NCI-H2227 (cell line): ENCODE results near the gene OBSCN.

ENCODE experiments used
- DNase-seq: peaks from one replicate; lab custom pipeline; 2025; ENCODE audit not compliant: unreplicated experiment; lab: John Stamatoyannopoulos, UW

The OBSCN gene

DNA sequence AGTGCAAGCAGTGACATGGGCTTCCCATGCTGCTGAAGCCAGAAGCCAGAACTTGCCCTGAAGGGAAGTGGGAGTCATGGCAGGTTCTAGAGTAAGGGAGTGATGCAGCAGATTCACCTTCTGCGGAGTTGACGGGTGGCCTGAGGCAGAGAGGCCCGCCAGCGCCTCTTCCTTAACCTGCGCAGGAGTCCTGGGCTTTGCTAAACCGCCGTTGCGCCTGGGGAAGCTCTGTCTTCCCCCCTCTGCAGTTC lies 67.3 kb downstream of the OBSCN start:
- no peak for DNase-seq

DNA sequence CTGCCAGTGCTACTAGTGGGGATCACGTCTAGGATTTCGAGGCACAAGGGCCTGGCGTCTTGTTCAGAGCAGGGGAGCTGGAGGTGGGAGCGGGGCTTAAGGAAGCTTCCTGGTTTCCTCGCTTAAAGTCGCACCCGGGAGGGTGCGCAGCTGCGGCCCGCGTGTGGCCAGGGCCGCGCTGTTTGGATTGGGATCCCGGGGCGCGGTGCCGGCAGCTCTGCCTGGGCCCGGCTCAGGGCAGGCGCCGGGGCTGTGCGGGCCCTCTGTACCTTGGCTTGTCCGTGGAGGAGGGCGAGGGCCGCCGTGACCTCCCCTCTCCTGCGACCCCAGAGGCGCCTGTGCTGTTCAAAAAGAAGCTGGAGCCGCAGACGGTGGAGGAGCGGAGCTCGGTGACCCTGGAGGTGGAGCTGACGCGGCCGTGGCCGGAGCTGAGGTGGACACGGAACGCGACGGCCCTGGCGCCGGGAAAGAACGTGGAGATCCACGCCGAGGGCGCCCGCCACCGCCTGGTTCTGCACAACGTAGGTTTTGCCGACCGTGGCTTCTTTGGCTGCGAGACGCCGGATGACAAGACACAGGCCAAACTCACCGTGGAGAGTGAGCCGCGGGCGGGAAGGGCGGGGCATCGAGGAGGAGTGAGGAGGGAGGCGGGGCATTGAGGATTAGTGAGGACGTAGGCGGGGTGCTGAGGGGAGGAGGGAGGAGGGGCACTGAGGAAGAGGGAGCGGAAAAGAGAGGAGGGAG lies 67.8 kb downstream of the OBSCN start:
- DNase-seq, result peak; percentile 84

DNA sequence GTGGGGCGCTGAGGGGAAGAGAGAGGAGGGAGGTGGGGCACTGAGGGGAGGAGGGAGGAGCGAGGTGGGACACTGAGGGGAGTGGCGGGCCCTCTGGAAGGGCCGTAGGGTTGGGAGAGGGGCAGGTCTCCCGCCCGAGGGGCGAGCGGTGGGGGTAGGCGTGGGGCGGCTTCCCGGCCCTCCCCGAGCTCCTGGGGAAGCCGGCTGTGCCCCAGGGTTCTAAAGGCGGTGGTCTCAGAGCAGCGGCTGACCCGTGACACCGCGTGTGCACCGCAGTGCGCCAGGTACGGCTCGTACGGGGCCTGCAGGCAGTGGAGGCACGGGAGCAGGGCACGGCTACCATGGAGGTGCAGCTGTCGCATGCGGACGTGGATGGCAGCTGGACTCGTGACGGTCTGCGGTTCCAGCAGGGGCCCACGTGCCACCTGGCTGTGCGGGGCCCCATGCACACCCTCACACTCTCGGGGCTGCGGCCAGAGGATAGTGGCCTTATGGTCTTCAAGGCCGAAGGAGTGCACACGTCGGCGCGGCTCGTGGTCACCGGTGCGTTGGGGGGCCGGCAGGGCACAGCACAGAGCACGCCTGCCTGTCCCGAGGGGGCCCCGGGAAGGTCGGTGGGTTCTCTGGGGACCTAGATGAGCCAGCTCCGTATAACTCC lies 68.5 kb downstream of the OBSCN start:
- DNase-seq, result peak; percentile 30

GRCh38 chr1:228276901-228277490 lies 69.2 kb downstream of the OBSCN start:
- DNase-seq, result no peak

GRCh38 chr1:228277491-228278431 lies 69.9 kb downstream of the OBSCN start:
- no peak for DNase-seq

GRCh38 chr1:228278432-228278941 lies 70.6 kb downstream of the OBSCN start:
- no peak for DNase-seq

DNA sequence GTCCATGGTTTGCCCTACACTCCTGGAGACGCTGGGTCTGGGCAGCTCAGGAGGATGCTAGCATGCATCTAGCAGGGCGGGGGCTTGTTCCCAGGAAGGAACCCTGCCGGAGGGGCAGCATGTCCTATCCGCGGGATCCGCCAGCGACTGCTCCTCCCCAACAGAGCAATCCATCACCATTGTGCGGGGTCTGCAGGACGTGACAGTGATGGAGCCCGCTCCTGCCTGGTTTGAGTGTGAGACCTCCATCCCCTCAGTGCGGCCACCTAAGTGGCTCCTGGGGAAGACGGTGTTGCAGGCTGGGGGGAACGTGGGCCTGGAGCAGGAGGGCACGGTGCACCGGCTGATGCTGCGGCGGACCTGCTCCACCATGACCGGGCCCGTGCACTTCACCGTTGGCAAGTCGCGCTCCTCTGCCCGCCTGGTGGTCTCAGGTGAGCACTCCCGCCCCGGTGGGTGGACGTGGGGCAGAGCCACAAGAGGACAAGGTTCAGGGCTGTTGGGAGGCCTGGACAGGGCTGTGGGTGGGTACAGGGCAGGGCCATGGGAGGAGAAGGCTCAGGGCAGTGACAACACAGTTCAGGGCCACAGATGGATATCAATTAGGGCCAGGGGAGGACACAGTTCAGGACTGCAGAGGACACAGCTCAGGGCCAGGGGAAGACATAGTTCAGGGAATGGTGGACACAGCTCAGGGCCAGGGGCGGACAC lies 71.3 kb downstream of the OBSCN start:
- DNase-seq, result no peak

DNA sequence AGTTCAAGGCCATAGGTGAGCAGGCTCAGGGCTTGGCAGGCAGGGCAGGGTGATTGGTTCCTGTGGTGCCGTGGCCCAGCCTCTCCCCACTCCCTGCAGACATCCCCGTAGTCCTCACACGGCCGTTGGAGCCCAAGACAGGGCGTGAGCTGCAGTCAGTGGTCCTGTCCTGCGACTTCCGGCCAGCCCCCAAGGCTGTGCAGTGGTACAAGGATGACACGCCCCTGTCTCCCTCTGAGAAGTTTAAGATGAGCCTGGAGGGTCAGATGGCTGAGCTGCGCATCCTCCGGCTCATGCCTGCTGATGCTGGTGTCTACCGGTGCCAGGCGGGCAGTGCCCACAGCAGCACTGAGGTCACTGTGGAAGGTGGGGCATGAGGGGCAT lies 71.9 kb downstream of the OBSCN start:
- no peak for DNase-seq

- no peak for DNase-seq
Measured at GRCh38 chr1:228280106-228280901, 72.5 kb downstream of the OBSCN start.

- DNase-seq, result no peak
Measured at GRCh38 chr1:228280961-228281591, 73.2 kb downstream of the OBSCN start.

DNA sequence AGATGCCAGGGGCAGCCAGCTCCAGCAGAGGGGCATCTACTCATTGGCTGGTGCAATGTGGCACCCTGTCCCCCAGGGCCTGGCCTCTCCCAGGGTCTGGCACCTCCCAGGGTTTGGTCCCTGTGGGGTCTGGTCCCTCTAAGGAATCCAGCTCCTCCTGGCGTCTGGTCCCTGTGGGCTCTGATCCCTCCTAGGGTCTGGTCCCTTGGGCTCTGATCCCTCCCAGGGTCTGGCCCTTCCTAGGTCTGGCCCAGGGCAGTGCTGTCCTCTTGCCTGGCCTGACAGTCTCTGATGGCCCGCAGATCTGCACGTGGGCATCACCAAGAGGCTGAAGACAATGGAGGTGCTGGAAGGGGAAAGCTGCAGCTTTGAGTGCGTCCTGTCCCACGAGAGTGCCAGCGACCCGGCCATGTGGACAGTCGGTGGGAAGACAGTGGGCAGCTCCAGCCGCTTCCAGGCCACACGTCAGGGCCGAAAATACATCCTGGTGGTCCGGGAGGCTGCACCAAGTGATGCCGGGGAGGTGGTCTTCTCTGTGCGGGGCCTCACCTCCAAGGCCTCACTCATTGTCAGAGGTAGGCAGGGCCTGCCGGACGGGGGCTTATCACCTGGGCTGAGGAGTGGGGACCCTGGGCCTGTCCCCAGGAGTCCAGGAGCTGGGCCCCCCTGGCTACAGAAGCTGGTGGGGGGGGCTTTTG lies 73.9 kb downstream of the OBSCN start:
- DNase-seq, result no peak

- DNase-seq, result no peak
Measured at GRCh38 chr1:228282329-228283042, 74.6 kb downstream of the OBSCN start.

GRCh38 chr1:228283043-228283371 lies 75.2 kb downstream of the OBSCN start:
- no peak for DNase-seq

DNA sequence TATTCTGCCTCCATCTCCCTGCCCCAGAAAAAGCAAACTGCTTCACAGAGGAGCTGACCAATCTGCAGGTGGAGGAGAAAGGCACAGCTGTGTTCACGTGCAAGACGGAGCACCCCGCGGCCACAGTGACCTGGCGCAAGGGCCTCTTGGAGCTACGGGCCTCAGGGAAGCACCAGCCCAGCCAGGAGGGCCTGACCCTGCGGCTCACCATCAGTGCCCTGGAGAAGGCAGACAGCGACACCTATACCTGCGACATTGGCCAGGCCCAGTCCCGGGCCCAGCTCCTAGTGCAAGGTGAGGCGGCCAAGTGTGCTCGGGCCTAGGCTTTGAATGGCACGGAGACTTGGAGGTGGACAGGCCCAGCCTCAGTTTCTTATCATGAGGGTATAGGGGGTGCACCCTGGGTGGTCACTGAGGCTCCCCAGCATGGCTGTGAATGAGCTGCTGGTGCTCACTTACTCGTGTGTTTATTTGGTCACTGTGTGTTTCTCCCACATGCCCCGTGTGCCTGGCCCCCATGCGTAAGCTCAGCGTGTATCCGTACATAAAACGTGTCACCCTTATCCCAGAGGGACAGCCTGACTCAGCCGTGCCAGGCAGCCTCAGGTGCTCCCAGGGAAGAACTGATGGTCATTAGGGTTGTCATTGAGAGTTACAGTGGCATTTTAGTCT lies 75.8 kb downstream of the OBSCN start:
- DNase-seq, result no peak

GRCh38 chr1:228284148-228284495 lies 76.3 kb downstream of the OBSCN start:
- no peak for DNase-seq

DNA sequence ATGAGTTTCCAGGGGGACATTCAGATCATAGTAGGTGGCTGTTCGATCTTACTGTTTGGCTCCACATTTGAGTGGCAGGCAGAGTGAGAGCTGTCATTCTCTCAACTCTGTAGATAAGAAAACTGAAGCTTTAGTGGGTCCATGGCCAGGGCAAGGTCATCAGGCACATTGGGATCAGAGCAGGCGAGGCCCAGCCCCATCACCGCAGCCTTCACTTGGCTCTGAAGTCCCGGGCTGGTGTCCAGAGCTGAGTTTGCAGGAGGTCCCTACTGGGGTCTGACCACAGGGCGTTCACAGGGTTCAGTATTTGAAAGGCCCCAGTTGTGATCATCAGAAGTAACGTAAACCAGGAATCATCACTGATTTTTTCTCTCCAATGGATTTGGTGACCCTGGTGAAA lies 76.7 kb downstream of the OBSCN start:
- DNase-seq, result no peak

- DNase-seq, result no peak
Measured at GRCh38 chr1:228285661-228286504, 78.0 kb downstream of the OBSCN start.
